Smooth muscle cell (in vitro differentiated cells): Measurements from ENCODE around the gene LYZL4. TPM values are rescaled to one million over a fixed set of nuclear protein-coding genes. Genes with fewer than 3 reads are reported as not detected.

Experiments
- DNase-seq: peaks from one replicate; lab custom pipeline; 2025; ENCODE audit not compliant: unreplicated experiment; lab: John Stamatoyannopoulos, UW
- H2AFZ ChIP-seq: fragments of 200-600 bp; sonication (generic); 2 replicates; pipeline ENCODE4 v1.6.0; 2016; ENCODE audit warnings: antibody characterized with exemption, low read depth, mild to moderate bottlenecking
- H3F3A ChIP-seq: fragments of 200-600 bp; sonication (generic); 2 replicates; pipeline ENCODE4 v1.6.0; 2017; ENCODE audit warnings: antibody characterized with exemption, low read depth
- H3K27ac ChIP-seq: fragments of 200-600 bp; sonication (generic); 2 replicates; pipeline ENCODE4 v1.5.1; 2016; ENCODE audit warnings: low read depth, mild to moderate bottlenecking
- H3K27me3 ChIP-seq: fragments of 200-600 bp; sonication (generic); 2 replicates; pipeline ENCODE4 v1.6.1; 2016; ENCODE audit warnings: low read depth, mild to moderate bottlenecking
- H3K36me3 ChIP-seq: fragments of 200-600 bp; sonication (generic); 2 replicates; pipeline ENCODE4 v1.5.1; 2016; ENCODE audit warnings: low read depth
- H3K4me1 ChIP-seq: fragments of 200-600 bp; sonication (generic); 2 replicates; pipeline ENCODE4 v1.5.1; 2016; ENCODE audit warnings: low read depth
- H3K4me2 ChIP-seq: fragments of 200-600 bp; sonication (generic); 2 replicates; pipeline ENCODE4 v1.6.0; 2016; ENCODE audit warnings: mild to moderate bottlenecking
- H3K4me3 ChIP-seq: fragments of 200-600 bp; sonication (generic); 2 replicates; pipeline ENCODE4 v1.5.1; 2016; ENCODE audit warnings: mild to moderate bottlenecking
- H3K79me2 ChIP-seq: fragments of 200-600 bp; sonication (generic); 2 replicates; pipeline ENCODE4 v1.6.0; 2016; ENCODE audit warnings: low read depth, mild to moderate bottlenecking
- H3K9ac ChIP-seq: fragments of 200-600 bp; sonication (generic); 2 replicates; pipeline ENCODE4 v1.6.0; 2016; ENCODE audit warnings: low read depth
- H3K9me3 ChIP-seq: fragments of 200-600 bp; sonication (generic); replicated peaks from 2 replicates; pipeline ENCODE4 v1.5.1; 2016; ENCODE audit warnings: low read depth
- H4K20me1 ChIP-seq: fragments of 200-600 bp; sonication (generic); 2 replicates; pipeline ENCODE4 v1.6.0; 2016; ENCODE audit warnings: low read depth
- WGBS: methylation state at CpG from one replicate; pipeline ENCODE4 v1.1.7; 2016; ENCODE audit warnings: low lambda C conversion rate; 5-methylcytosine and 5-hydroxymethylcytosine counted together
- polyA plus RNA-seq: library from polyadenylated mRNA; unstranded; fragments of >200 nt; fragmentation: Nextera tagmentation; extraction: Ambion mirVana; gene quantifications from 2 replicates; pipeline ENCODE4 v1.2.1, GENCODE V29; 2016
- total RNA-seq: library from RNA; depleted of rRNA; stranded (reverse); fragments of >200 nt; gene quantifications from 2 replicates; pipeline ENCODE4 v1.2.3, GENCODE V29; 2014
- TF ChIP-seq, protein P1 (sequence below): fragments of 200-600 bp; sonication (generic); IDR thresholded peaks from 2 replicates; pipeline ENCODE4 v1.5.1; 2017; ENCODE audit warnings: borderline replicate concordance, mild to moderate bottlenecking, antibody characterized with exemption; ENCODE audit not compliant: insufficient read depth, poor library complexity, severe bottlenecking

Gene LYZL4
- total and polyA plus RNA-seq, 2 experiments from 2014 or later = not detected

DNA sequence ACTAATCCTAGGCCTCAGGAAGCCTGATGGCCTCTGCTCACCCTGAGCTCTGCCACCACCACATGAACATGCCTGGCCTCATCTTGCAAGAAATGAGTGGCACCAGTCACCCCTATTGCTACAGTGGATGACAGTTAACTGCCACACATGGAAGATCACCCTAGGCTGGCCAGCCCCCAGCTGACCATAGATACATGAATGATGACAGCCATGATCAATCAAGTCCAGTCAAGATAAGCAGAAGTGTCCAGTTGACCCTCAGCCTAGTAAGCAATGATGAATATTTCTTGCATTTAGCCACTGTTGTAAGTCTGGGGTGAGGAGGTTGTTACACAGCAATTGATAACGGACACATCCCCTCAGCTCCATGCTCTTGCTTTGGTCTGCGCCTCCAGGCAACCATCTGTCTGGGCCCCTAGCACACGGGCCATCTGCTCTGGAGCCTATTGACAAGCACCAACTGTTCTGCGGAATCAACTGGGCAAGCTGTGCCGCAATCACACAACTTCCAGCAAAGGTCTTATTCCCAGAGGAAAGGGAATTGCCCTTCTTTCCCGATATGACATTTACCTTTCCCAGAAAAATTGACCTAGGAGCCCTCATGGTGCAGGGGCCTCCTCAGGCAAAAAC lies 2.2 kb upstream of the LYZL4 start:
- WGBS = 93% methylated on average over 6 of the region's 6 CpGs
- Histone ChIP-seq H3K36me3 (no peaks in the 10 kb centered on the region), H3K9ac (no peak overlapping the region), H4K20me1 (no peaks in the 10 kb centered on the region), H2AFZ (no peak overlapping the region), H3K27ac (no peak overlapping the region), H3K9me3 (no peaks in the 10 kb centered on the region), H3K4me3 (no peak overlapping the region), H3K79me2 (no peaks in the 10 kb centered on the region), H3F3A (no peaks in the 10 kb centered on the region), H3K4me1 (no peaks in the 10 kb centered on the region), H3K4me2 (no peak overlapping the region), H3K27me3 (peaks cover 12% of the 10 kb centered on the region)
- TF ChIP-seq, protein P1, sequence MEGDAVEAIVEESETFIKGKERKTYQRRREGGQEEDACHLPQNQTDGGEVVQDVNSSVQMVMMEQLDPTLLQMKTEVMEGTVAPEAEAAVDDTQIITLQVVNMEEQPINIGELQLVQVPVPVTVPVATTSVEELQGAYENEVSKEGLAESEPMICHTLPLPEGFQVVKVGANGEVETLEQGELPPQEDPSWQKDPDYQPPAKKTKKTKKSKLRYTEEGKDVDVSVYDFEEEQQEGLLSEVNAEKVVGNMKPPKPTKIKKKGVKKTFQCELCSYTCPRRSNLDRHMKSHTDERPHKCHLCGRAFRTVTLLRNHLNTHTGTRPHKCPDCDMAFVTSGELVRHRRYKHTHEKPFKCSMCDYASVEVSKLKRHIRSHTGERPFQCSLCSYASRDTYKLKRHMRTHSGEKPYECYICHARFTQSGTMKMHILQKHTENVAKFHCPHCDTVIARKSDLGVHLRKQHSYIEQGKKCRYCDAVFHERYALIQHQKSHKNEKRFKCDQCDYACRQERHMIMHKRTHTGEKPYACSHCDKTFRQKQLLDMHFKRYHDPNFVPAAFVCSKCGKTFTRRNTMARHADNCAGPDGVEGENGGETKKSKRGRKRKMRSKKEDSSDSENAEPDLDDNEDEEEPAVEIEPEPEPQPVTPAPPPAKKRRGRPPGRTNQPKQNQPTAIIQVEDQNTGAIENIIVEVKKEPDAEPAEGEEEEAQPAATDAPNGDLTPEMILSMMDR = no peak
- no peak for DNase-seq

DNA sequence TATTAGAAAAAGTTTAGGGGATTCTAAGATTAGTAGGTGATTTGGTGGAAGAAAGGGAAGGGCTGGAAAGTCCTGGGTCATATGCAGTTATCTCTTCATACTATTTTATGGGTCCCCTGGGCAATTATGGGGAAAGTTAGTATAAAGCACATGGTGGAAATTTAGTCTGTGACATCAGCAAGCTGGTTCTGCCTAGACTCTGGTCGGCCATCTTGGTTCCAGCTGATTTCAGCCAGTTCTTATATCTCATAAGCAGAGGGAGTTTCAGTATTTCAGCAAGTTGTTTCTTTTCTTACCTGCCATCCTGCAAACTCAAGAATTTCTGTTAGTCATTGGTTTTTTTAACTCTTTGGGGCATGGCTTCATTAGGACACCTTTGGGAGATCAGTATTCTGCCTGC lies 1.0 kb upstream of the LYZL4 start:
- Histone ChIP-seq H3K9me3 (no peaks in the 10 kb centered on the region), H3K79me2 (no peaks in the 10 kb centered on the region), H3K4me3 (no peak overlapping the region), H3K4me1 (no peaks in the 10 kb centered on the region), H2AFZ (no peak overlapping the region), H3K9ac (no peak overlapping the region), H3K36me3 (no peaks in the 10 kb centered on the region), H3K27me3 (peaks cover 12% of the 10 kb centered on the region), H4K20me1 (no peaks in the 10 kb centered on the region), H3F3A (no peaks in the 10 kb centered on the region), H3K4me2 (no peak overlapping the region), H3K27ac (no peak overlapping the region)
- no peak for DNase-seq
- TF ChIP-seq, protein P1 = no peak
- 100% methylated on average over 1 of the region's 1 CpG for WGBS

DNA sequence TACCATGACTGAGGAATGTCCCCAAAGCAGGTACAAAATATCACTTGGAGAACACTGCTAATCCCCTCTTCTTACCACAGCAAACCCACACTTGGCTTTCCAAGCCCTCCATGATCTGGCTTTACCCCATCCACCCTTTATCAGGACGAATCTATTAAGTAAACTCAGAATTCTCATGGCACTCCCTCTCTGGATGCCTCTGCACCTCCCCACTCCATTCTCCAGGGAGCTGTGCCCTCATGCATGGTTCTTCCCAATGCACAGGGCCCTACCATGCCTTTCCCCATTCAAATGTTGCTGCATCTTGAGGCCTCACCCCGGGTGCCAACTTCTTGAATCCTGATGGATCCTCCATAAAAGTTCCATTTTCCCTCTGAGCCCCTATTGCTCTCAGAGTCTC lies 2.3 kb downstream of the LYZL4 start:
- no peak overlapping the region for H3K4me3 ChIP-seq
- no peaks in the 10 kb centered on the region for H3K27me3 ChIP-seq
- no peak overlapping the region for H2AFZ ChIP-seq
- no peaks in the 10 kb centered on the region for H3K9me3 ChIP-seq
- 89% methylated on average over 2 of the region's 2 CpGs for WGBS
- H3K9ac ChIP-seq = no peak overlapping the region
- no peaks in the 10 kb centered on the region for H3F3A ChIP-seq
- H4K20me1 ChIP-seq = no peaks in the 10 kb centered on the region
- TF ChIP-seq, protein P1 = no peak
- no peak overlapping the region for H3K27ac ChIP-seq
- no peak overlapping the region for H3K4me2 ChIP-seq
- H3K79me2 ChIP-seq = no peaks in the 10 kb centered on the region
- no peak for DNase-seq
- no peaks in the 10 kb centered on the region for H3K4me1 ChIP-seq
- no peaks in the 10 kb centered on the region for H3K36me3 ChIP-seq
